ACC112 (cell line): ENCODE measurements around the gene IL23R.
A peak's percentile ranks its signal among the peaks of the same experiment; 100 is the strongest.

Experiments
- H2AFZ ChIP-seq: fragments of 200-600 bp; sonication (generic); one replicate; pipeline ENCODE4 v1.6.0; 2017; ENCODE audit warnings: antibody characterized with exemption, low read length; ENCODE audit not compliant: unreplicated experiment
- H3K27ac ChIP-seq: fragments of 200-600 bp; sonication (generic); 2 replicates; pipeline ENCODE4 v1.5.1; 2014; ENCODE audit warnings: low read depth, mild to moderate bottlenecking, antibody characterized with exemption, low read length, moderate library complexity
- H3K27me3 ChIP-seq: fragments of 200-600 bp; sonication (generic); 2 replicates; pipeline ENCODE4 v1.6.1; 2014; ENCODE audit warnings: mild to moderate bottlenecking, antibody characterized with exemption, low read length, moderate library complexity, mixed read lengths; ENCODE audit not compliant: insufficient read depth
- H3K36me3 ChIP-seq: fragments of 200-600 bp; sonication (generic); 2 replicates; pipeline ENCODE4 v1.6.1; 2016; ENCODE audit warnings: mild to moderate bottlenecking, antibody characterized with exemption, low read length, moderate library complexity, mixed read lengths; ENCODE audit not compliant: insufficient read depth
- H3K4me1 ChIP-seq: fragments of 200-600 bp; sonication (generic); one replicate; pipeline ENCODE4 v1.6.1; 2016; ENCODE audit warnings: low read length, mixed read lengths; ENCODE audit not compliant: insufficient read depth, unreplicated experiment, control insufficient read depth
- H3K4me3 ChIP-seq: fragments of 200-600 bp; sonication (generic); 2 replicates; pipeline ENCODE4 v1.5.1; 2014; ENCODE audit warnings: mild to moderate bottlenecking, low read depth, low read length
- H3K79me2 ChIP-seq: fragments of 200-600 bp; sonication (generic); one replicate; pipeline ENCODE4 v1.6.0; 2016; ENCODE audit warnings: low read length; ENCODE audit not compliant: control insufficient read depth, unreplicated experiment, insufficient read depth

IL23R gene

DNA sequence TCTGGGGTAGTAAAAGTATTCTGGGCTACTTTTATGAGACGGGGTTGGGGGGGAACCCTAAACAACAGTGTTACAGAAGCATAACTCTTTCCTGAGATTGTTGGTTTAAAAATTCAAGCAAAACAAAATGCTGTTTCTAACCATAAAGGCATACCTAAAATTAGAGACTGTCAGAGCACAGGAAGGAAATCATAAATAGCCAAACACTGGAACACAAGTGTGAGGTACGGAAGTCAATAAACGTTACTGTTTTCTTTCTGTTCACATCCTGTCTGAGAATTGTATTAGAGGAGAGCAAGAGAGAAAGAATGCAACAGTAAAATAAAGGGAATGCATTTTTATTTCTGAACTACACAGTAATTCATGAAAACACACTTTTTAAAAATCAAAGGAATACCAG, 98.6 kb downstream of the IL23R start:
- Histone ChIP-seq H3K36me3 (no peaks in the 10 kb centered on the region), H3K4me1 (no peaks in the 10 kb centered on the region), H2AFZ (no peak overlapping the region), H3K4me3 (no peak overlapping the region), H3K27ac (no peak overlapping the region), H3K79me2 (no peaks in the 10 kb centered on the region), H3K27me3 (peaks cover 18% of the 10 kb centered on the region; the same call in 1 of the 2 replicates)

DNA sequence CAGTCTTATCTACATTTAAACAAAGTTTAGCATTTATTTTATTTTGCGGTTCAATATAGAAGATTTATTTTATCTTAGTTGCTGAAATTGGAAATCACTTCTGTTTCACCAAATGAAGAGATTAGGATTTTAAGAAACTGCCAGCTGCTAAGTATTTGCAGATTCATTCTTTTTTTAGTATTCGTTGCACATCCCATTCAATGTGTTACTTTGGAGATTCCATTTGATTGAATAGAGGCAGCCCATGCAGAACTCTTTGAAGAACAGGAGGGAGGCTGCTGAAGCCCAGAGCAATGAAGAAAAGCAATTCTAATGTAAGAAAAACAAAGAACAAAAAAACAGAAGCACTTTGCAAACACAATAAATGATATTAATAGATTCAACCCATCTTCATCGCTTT, 102.8 kb downstream of the IL23R start:
- no peak overlapping the region for H3K4me3 ChIP-seq
- no peaks in the 10 kb centered on the region for H3K79me2 ChIP-seq
- no peaks in the 10 kb centered on the region for H3K36me3 ChIP-seq
- peaks cover 20% of the 10 kb centered on the region for H3K27me3 ChIP-seq
- no peak overlapping the region for H3K27ac ChIP-seq
- no peaks in the 10 kb centered on the region for H3K4me1 ChIP-seq
- no peak overlapping the region for H2AFZ ChIP-seq

- H3K27ac ChIP-seq, result no peak overlapping the region
- no peaks in the 10 kb centered on the region for H3K79me2 ChIP-seq
- peaks cover 29% of the 10 kb centered on the region for H3K27me3 ChIP-seq
- H3K4me1 ChIP-seq, result no peaks in the 10 kb centered on the region
- H3K36me3 ChIP-seq, result no peaks in the 10 kb centered on the region
- H3K4me3 ChIP-seq, result no peak overlapping the region
- no peak overlapping the region for H2AFZ ChIP-seq
Measured at GRCh38 chr1:67270541-67270940, 104.3 kb downstream of the IL23R start.

DNA sequence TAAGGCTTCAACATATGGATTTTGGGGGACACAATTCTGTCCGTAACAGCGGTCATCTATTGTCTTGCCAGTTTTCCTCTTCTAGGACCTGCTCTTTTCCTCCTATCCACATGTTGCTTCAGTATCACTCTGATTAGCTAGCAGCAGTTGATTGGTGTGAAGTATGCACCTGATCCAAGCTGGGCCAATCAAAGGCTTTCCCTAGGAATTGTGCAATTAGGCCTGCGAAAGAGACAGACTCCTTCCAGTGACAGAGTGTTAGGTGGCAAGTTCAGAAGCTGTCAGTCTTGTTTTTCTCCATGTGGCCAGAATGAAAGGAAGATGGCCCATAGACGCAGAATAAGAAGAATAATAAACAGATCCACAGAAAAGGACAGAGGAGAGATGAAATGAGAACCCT, 107.3 kb downstream of the IL23R start:
- Histone ChIP-seq H3K27me3 (peaks cover 32% of the 10 kb centered on the region), H3K27ac (no peak overlapping the region), H3K79me2 (no peaks in the 10 kb centered on the region), H2AFZ (no peak overlapping the region), H3K4me1 (no peaks in the 10 kb centered on the region), H3K36me3 (no peaks in the 10 kb centered on the region), H3K4me3 (no peak overlapping the region)

GRCh38 chr1:67274623-67275325, 108.5 kb downstream of the IL23R start:
- Histone ChIP-seq H3K27ac (no peak overlapping the region), H3K4me3 (no peak overlapping the region), H2AFZ (no peak overlapping the region), H3K27me3 (peaks cover 29% of the 10 kb centered on the region), H3K4me1 (no peaks in the 10 kb centered on the region), H3K36me3 (no peaks in the 10 kb centered on the region), H3K79me2 (no peaks in the 10 kb centered on the region)

- Histone ChIP-seq H2AFZ (no peak overlapping the region), H3K27ac (no peak overlapping the region), H3K27me3 (peaks cover 4% of the 10 kb centered on the region; the same call in 1 of the 2 replicates), H3K36me3 (no peaks in the 10 kb centered on the region), H3K4me3 (no peak overlapping the region), H3K79me2 (no peaks in the 10 kb centered on the region), H3K4me1 (no peaks in the 10 kb centered on the region)
Measured at GRCh38 chr1:67280696-67281095, 114.4 kb downstream of the IL23R start.

GRCh38 chr1:67281244-67281643, 115.0 kb downstream of the IL23R start:
- Histone ChIP-seq H3K36me3 (no peaks in the 10 kb centered on the region), H3K27ac (no peak overlapping the region), H3K4me3 (no peak overlapping the region), H3K27me3 (peaks cover 4% of the 10 kb centered on the region; the same call in 1 of the 2 replicates), H3K79me2 (no peaks in the 10 kb centered on the region), H3K4me1 (peaks cover 5% of the 10 kb centered on the region), H2AFZ (no peak overlapping the region)

DNA sequence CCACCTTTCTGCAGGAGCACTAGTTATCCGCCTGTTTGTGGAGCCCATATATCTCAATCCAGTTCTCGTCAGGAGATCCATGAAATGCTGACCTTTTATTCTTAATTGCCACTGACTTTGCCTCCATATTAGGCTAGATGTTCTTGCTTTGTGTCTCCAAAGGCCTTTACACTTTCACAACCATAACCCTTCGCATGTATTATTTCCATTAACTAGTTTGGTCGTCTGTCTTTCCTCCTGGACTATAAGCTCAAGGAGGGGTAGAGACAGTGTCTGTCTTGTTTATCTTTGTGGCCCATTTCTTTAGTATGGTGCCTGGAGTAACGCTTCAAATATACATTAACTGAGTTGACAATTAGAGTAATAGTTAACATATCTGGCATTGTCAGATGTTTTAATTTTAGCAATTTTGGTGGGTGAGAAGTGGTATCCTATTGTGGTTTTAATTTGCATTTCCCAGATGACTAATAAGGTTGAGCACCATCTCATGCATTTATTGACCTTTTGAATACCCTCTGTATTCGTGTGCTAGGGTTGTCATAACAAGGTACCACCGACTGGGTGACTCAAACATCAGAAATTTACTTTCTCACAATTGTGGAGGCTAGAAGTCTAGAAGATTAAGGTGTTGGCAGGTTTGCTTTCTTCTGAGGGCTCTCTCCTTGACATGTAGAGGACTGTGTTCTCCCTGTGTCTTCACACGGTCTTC, 119.7 kb downstream of the IL23R start:
- H3K79me2 ChIP-seq, result no peaks in the 10 kb centered on the region
- peak overlapping the region; percentile 29; the same call in 1 of the 2 replicates for H3K27ac ChIP-seq
- H3K4me3 ChIP-seq, result no peak overlapping the region
- H3K4me1 ChIP-seq, result peaks cover 9% of the 10 kb centered on the region
- no peak overlapping the region for H2AFZ ChIP-seq
- no peaks in the 10 kb centered on the region for H3K27me3 ChIP-seq
- H3K36me3 ChIP-seq, result no peaks in the 10 kb centered on the region

- Histone ChIP-seq H3K4me3 (no peak overlapping the region), H2AFZ (no peak overlapping the region), H3K27me3 (no peaks in the 10 kb centered on the region), H3K79me2 (no peaks in the 10 kb centered on the region), H3K4me1 (peaks cover 19% of the 10 kb centered on the region), H3K27ac (no peak overlapping the region), H3K36me3 (no peaks in the 10 kb centered on the region)
Measured at GRCh38 chr1:67290236-67290635, 124.0 kb downstream of the IL23R start.

DNA sequence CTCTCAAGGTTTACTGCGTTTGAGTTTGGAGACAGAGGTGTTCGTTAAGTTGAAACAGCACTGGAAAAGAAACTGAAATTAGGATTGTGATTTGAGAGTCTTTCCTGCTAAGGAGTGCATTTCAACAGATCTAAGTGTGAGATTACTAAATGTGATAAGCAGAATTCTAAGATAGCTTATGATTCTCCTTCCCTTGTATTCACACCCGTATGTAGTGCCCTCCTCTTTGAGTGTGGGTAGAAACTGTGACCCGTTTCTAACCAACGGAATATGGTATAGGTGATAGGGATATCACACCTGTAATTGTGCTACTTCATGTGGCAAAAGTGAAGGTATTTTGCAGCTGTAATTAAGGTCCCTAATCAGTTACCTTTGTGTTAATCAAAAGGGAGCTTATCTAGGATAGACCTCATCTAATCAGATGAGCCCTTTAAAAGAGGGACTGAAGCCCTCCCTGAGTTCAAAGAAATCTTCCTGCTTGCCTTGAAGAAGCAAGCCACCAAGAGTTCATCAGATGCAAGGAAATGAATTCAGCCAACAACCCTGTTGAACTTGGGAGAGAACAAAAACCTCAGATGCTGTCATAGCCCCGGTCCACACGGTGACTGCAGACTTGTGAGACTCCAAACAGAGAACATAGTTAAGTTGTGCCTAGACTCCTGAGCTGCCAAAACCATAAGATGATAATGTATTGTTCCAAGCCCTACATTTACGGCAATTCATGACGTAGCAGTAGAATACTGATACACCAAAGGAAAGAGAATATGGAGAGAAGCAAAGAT, 128.8 kb downstream of the IL23R start:
- no peak overlapping the region for H2AFZ ChIP-seq

More for the DNA sequence above, 128.8 kb downstream of the IL23R start:
- Histone ChIP-seq H3K4me1 (peaks cover 10% of the 10 kb centered on the region), H3K4me3 (no peak overlapping the region), H3K36me3 (no peaks in the 10 kb centered on the region), H3K79me2 (no peaks in the 10 kb centered on the region), H3K27ac (no peak overlapping the region), H3K27me3 (no peaks in the 10 kb centered on the region)
